Measurements from ENCODE around the gene PPP6R2.

The PPP6R2 gene

GRCh38 chr22:50342651-50343540 is at the start of gene PPP6R2:
Gene PPP6R2 (plus strand): TSS chr22:50343327. CDS start chr22:50393909, 50,582 bp downstream.
- DNase-seq (ENCODE audit: low read depth): no peak

DNA sequence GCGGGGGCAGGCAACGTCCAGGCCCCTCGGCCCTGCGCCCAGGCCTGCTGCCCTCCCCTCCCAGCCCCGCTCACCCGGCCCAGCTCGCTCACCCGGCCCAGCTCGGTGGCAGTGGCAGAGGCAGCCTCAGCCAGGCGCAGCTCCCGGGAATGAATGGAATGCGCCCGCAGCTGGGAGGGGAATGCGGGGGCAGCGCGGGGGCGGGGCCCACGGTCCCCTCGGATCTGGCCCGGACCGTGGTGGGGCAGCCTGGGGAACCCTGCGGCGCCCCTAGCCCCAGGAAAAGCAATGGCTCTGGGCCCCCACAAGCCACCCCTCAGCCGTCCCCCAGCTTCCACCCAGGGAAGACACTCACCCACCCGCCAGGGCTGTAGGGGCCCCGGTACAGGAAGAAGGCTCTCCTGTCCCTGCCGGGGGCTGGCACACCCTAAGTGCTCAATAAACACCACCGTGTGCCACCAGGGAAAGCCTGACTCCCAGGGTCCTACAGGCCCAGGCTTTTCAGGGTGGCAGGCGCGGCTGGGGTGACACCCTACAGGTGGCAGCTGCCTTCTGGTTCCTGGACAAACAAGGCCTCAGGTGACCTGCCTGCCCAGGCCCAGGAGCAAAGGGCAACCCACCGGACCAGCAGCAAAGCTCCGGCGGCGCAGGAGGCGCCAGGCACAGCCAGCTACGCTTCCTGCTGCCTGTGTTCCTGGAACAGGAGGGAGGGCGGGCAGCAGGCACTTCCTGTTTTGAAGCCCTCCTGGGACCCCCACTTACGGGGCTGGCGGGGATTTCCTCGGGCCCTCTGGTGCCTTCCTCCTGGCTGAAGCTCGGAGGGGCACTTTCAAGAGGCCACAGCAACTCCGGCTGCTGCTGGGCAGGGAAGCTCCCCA is 49.4 kb upstream of the PPP6R2 start:
- no peak for DNase-seq (ENCODE audit: low read depth)

DNA sequence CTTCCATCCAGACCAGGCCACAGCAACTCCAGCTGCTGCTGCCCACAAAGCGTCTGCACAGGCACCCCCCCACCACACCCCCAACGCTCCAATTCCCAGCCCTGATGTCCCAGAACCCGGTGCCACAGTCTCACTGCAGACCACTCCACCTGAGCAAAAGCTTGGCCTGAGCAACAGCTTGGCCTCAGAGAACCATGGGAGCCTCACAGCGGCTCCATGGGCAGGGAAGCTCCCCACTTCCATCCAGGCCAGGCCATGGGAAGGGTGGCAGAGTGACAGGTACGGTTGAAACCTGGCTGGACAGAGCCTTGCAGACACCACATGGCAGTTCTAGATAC is 48.8 kb upstream of the PPP6R2 start:
- DNase-seq (ENCODE audit: low read depth): no peak

DNA sequence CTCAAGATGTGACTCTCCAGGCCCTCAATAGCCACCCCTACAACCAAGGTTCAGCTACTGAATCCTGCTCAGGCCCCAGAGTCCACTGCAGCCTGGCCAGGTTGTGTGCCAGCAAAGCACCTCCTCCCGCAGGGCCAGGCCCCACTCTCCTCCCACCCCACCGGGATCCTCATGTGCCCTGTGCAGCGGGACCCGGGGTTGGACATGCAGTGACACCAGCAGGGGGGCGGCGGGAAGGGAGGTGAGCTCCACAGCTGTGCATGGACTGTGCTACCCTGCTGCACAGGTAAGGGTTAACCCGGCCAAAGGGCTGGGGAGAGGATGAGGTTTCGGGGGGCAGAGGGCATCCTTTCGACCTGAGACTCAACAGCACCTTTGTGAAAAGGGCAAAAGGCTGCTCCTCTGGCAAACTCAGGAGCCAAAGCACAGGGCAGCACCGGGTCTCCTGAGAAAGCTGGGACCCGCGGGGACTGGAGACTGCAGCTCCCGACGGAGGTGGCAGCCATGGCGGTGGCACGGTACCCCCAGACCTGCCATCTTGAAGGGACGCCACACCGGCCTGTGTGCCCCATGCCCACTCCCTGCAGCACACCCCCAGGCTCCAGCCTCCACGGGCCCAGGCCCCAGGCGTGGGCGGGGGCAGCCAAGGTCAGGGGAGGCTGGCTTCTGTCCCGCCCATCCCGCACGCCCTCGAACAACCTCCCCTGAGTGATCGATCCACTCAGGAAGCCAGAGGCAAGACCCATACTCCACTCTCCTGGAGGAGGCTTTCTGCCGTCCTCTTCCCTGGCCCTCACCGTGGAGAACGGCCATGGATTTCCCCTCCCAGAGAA is 46.3 kb upstream of the PPP6R2 start:
- no peak for DNase-seq (ENCODE audit: low read depth)

DNA sequence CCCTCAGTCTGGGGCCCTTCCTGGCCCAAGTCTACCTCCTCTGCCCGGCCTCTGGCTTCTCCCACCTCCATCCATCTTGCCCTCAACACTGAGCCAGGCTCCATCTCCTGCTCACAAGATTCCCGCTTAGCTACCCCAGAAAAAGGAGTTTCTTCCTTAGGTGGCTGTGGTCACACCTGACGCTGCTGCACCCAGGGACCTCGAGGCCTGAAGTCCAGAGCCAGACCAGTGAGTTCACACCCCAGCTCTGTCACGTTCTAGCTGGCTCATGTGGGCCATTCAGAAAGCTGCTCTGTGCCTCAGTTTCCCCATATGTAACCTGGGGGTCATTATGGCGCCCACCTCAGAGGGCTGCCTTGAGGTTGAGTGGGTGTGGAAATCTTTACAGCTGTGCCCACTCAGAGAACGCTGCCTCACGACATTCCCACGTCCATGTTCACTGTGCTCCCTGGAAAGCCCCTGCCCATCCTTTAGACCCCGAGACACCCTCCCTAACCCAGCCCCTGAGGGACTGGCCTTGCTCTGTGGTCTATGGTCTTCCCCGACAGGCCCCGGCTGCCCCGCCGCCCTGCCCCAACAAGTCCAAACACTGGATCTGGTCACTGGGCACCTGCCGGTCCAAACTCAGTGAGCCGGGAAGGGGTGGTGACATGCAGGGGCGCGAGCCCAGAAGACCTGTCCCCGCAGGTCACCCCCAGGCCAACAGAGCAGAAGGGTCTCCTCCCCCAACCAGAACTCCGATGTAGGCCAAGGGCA is 45.4 kb upstream of the PPP6R2 start:
- DNase-seq (ENCODE audit: low read depth): no peak

DNA sequence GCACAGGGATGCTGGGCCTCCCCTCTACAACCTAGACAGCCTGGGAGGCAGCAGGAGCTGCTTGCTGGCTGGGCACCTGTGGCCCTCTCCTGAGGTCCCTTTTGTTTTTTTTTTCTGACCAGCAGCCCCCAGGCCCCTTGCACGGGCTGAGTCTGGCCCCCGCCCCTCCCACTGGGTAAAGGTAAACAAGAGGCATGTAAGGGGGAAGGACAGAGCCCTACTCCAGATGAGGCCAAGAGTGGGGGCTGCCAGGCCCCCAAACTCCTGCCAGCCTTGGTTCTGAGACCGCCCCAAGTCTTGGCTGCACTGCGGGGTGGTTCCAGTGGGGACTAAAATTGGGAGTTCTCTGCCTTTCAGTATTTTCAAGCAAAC is 44.9 kb upstream of the PPP6R2 start:
- no peak for DNase-seq (ENCODE audit: low read depth)

GRCh38 chr22:50298937-50299784 is 44.0 kb upstream of the PPP6R2 start:
- no peak for DNase-seq (ENCODE audit: low read depth)

- no peak for DNase-seq (ENCODE audit: low read depth)
Observed at GRCh38 chr22:50299785-50300619, 43.1 kb upstream of the PPP6R2 start.

GRCh38 chr22:50300620-50301257 is 42.4 kb upstream of the PPP6R2 start:
- no peak for DNase-seq (ENCODE audit: low read depth)

- no peak for DNase-seq (ENCODE audit: low read depth)
Observed at GRCh38 chr22:50301581-50301991, 41.5 kb upstream of the PPP6R2 start.

GRCh38 chr22:50302041-50302541 is 41.0 kb upstream of the PPP6R2 start:
- no peak for DNase-seq (ENCODE audit: low read depth)

GRCh38 chr22:50302564-50302963 is 40.6 kb upstream of the PPP6R2 start:
- no peak for DNase-seq (ENCODE audit: low read depth)

- no peak for DNase-seq (ENCODE audit: low read depth)
Observed at GRCh38 chr22:50303515-50303847, 39.6 kb upstream of the PPP6R2 start.

- no peak for DNase-seq (ENCODE audit: low read depth)
Observed at GRCh38 chr22:50303848-50304527, 39.1 kb upstream of the PPP6R2 start.

DNA sequence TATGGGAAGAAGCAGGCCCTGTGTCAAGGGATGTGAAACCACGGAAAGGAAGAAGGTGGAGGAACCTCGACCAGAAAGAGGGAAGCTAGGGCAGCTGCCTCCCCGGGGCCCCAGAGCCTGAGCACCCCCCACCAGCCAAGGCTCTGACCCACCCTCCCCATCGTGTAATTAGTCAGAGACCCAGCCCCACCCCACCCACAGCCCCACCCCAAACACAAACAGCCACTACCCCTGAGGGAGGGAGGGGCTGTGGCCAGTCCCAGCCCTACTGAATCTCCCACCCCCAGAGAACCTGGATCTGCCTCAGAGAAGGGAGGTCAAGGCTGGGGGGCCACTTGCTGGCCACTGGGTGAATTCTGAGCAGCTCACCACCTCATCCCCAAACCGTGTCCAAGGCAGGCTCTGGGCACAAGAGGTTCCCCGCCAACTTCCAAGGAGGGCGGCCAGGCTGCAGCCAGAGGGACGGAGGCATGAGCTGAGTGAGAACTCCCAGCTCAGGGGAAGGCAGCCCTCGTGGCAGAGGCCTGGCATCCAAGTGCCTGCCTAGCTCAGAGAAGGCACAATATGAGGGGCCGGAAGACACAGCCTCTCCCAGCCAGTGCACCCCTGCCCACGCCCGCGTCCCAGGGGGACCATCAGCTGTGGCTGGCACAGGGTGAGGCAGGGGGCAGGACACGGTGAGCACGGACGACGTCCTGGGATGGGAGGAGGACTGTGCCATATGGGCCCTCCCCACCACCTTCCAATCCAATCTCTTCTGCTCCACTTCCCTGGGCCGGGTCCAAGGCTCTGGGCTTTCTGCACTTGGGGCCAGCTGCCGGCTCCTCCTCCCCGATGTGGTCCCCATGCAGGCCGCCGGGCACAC is 38.4 kb upstream of the PPP6R2 start:
- DNase-seq (ENCODE audit: low read depth): no peak

DNA sequence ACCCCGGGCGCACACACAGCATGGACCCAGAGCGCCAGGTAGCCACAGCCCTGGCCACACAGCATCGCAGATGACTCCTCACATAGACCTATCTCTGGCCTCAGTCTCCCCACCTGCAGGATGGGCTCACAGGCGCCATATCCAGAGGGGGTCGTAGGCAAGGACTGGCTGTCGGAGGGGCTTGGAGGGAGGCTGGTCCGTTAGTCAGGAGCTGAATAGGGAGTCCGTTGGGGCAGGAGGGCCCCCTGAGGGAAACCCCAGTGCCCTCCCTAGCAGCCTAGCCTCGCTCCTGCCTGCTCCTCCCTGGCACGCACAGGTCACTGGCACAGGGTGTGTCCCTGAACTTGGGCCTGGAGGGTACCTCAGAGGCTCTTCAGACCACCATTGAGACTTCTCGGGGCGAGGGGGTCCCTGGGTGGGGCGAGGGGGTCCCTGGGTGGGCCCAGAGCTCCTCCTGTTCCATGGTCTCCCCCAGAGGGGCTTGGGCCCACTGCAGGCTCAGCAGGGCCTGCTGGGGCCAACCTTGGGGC is 37.7 kb upstream of the PPP6R2 start:
- no peak for DNase-seq (ENCODE audit: low read depth)

DNA sequence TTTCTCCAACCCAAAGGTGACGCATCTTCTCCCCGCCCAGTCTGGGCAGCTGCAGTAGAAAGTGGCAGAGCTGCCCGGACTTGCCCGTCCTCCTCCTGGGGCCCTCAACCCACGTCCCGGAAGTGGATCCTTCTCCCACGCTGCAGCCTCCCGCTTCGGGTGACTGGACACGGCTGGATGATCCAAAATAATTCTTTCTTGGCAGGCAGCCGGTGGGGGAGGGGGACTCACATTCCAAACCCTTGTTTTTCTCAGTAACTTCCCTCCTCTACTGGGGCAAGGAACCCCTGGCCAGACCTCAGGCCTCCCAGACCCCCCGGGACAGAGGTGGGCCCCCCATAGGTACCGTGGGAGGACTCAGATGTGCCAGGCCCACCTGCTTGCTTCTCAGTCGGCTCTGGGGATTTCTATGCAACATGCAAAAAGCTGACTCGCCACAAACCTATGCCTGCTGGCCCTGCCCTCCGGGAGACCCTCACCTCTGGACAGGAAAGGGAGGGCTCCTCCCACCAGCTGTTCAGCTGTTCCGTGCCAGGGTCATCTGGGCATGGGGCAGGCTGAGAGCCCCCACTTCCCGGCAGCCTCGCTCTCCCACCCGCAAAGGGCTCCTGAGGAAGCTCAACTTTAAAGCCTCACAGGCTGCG is 37.1 kb upstream of the PPP6R2 start:
- peak; percentile 88 for DNase-seq (ENCODE audit: low read depth)

All from GM04503 (cell line).